HUES6 (cell line): Measurements from ENCODE around the gene CEBPA.

Experiments
- H3K27ac ChIP-seq: 2 replicates; pipeline ENCODE4 v1.7.0; 2013; ENCODE audit warnings: low read depth, mild to moderate bottlenecking, low read length, inconsistent platforms
- H3K27me3 ChIP-seq: 2 replicates; pipeline ENCODE4 v1.6.1; 2013; ENCODE audit warnings: low read length; ENCODE audit not compliant: control insufficient read depth, insufficient read depth
- H3K36me3 ChIP-seq: 2 replicates; pipeline ENCODE4 v1.6.1; 2013; ENCODE audit warnings: low read length; ENCODE audit not compliant: control insufficient read depth, insufficient read depth
- H3K4me1 ChIP-seq: 2 replicates; pipeline ENCODE4 v1.6.1; 2013; ENCODE audit warnings: low read length; ENCODE audit not compliant: control insufficient read depth, insufficient read depth
- H3K4me3 ChIP-seq: 2 replicates; pipeline ENCODE4 v1.5.1; 2013; ENCODE audit warnings: low read depth, low read length
- H3K9ac ChIP-seq: one replicate; pipeline ENCODE4 v1.6.1; 2013; ENCODE audit warnings: mild to moderate bottlenecking, low read length
- H3K9me3 ChIP-seq: 2 replicates; pipeline ENCODE4 v1.6.1; 2013; ENCODE audit warnings: low read depth, low read length; ENCODE audit not compliant: control insufficient read depth, insufficient read depth

The CEBPA gene

GRCh38 chr19:33292595-33293254 lies 9.6 kb downstream of the CEBPA start:
- Histone ChIP-seq H3K4me3 (no peak overlapping the region), H3K9ac (no peak overlapping the region), H3K4me1 (peaks cover 19% of the 10 kb centered on the region; the same call in 1 of the 2 replicates), H3K27me3 (peaks cover under 1% of the 10 kb centered on the region; the same call in 1 of the 2 replicates), H3K36me3 (no peaks in the 10 kb centered on the region), H3K27ac (no peak overlapping the region), H3K9me3 (peaks cover 21% of the 10 kb centered on the region)

- H3K9ac ChIP-seq, result no peak overlapping the region
- H3K4me3 ChIP-seq, result no peak overlapping the region
- H3K9me3 ChIP-seq, result peaks cover 21% of the 10 kb centered on the region
- H3K27ac ChIP-seq, result no peak overlapping the region
- H3K4me1 ChIP-seq, result peaks cover 19% of the 10 kb centered on the region; the same call in 1 of the 2 replicates
- H3K36me3 ChIP-seq, result no peaks in the 10 kb centered on the region
- no peaks in the 10 kb centered on the region for H3K27me3 ChIP-seq
These were observed 10.5 kb downstream of the CEBPA start for GRCh38 chr19:33291623-33292534.

GRCh38 chr19:33290956-33291622 lies 11.2 kb downstream of the CEBPA start:
- Histone ChIP-seq H3K36me3 (no peaks in the 10 kb centered on the region), H3K9ac (no peak overlapping the region), H3K27ac (no peak overlapping the region), H3K27me3 (no peaks in the 10 kb centered on the region), H3K4me1 (peaks cover 21% of the 10 kb centered on the region; the same call in 1 of the 2 replicates), H3K4me3 (no peak overlapping the region), H3K9me3 (peaks cover 21% of the 10 kb centered on the region)

GRCh38 chr19:33290082-33290815 lies 12.1 kb downstream of the CEBPA start:
- no peaks in the 10 kb centered on the region for H3K36me3 ChIP-seq
- peaks cover 21% of the 10 kb centered on the region for H3K9me3 ChIP-seq
- peaks cover 27% of the 10 kb centered on the region; the same call in 1 of the 2 replicates for H3K4me1 ChIP-seq
- no peak overlapping the region for H3K9ac ChIP-seq
- no peak overlapping the region for H3K27ac ChIP-seq
- no peak overlapping the region for H3K4me3 ChIP-seq
- no peaks in the 10 kb centered on the region for H3K27me3 ChIP-seq

- no peak overlapping the region for H3K9ac ChIP-seq
- H3K27ac ChIP-seq, result no peak overlapping the region
- peaks cover 21% of the 10 kb centered on the region for H3K9me3 ChIP-seq
- peaks cover 30% of the 10 kb centered on the region; the same call in 1 of the 2 replicates for H3K4me1 ChIP-seq
- no peaks in the 10 kb centered on the region for H3K36me3 ChIP-seq
- H3K4me3 ChIP-seq, result no peak overlapping the region
- H3K27me3 ChIP-seq, result no peaks in the 10 kb centered on the region
These were observed 13.1 kb downstream of the CEBPA start for GRCh38 chr19:33289261-33289660.

GRCh38 chr19:33288666-33289065 lies 13.7 kb downstream of the CEBPA start:
- no peaks in the 10 kb centered on the region for H3K27me3 ChIP-seq
- H3K4me1 ChIP-seq, result peaks cover 27% of the 10 kb centered on the region; the same call in 1 of the 2 replicates

GRCh38 chr19:33287927-33288326 lies 14.4 kb downstream of the CEBPA start:
- Histone ChIP-seq H3K9me3 (peaks cover 21% of the 10 kb centered on the region), H3K9ac (no peak overlapping the region), H3K27ac (no peak overlapping the region), H3K27me3 (no peaks in the 10 kb centered on the region), H3K4me3 (no peak overlapping the region), H3K4me1 (peaks cover 23% of the 10 kb centered on the region; the same call in 1 of the 2 replicates), H3K36me3 (no peaks in the 10 kb centered on the region)

More at GRCh38 chr19:33288666-33289065, 13.7 kb downstream of the CEBPA start:
- H3K9me3 ChIP-seq, result peaks cover 21% of the 10 kb centered on the region
- H3K9ac ChIP-seq, result no peak overlapping the region
- no peak overlapping the region for H3K27ac ChIP-seq
- H3K4me3 ChIP-seq, result no peak overlapping the region
- H3K36me3 ChIP-seq, result no peaks in the 10 kb centered on the region

- Histone ChIP-seq H3K4me3 (no peak overlapping the region), H3K9me3 (peaks cover 21% of the 10 kb centered on the region), H3K4me1 (peaks cover 19% of the 10 kb centered on the region; the same call in 1 of the 2 replicates), H3K9ac (no peak overlapping the region), H3K27me3 (no peaks in the 10 kb centered on the region), H3K36me3 (no peaks in the 10 kb centered on the region), H3K27ac (no peak overlapping the region)
These were observed 14.9 kb downstream of the CEBPA start for GRCh38 chr19:33287438-33287837.

- Histone ChIP-seq H3K4me1 (peaks cover 19% of the 10 kb centered on the region; the same call in 1 of the 2 replicates), H3K9ac (no peak overlapping the region), H3K27ac (no peak overlapping the region), H3K36me3 (no peaks in the 10 kb centered on the region), H3K9me3 (peaks cover 21% of the 10 kb centered on the region), H3K27me3 (no peaks in the 10 kb centered on the region), H3K4me3 (no peak overlapping the region)
These were observed 15.4 kb downstream of the CEBPA start for GRCh38 chr19:33286899-33287298.

GRCh38 chr19:33285441-33285927 lies 16.9 kb downstream of the CEBPA start:
- Histone ChIP-seq H3K4me3 (no peak overlapping the region), H3K27ac (no peak overlapping the region), H3K4me1 (peaks cover 12% of the 10 kb centered on the region; the same call in 1 of the 2 replicates), H3K9me3 (peaks cover 21% of the 10 kb centered on the region), H3K36me3 (no peaks in the 10 kb centered on the region), H3K27me3 (no peaks in the 10 kb centered on the region), H3K9ac (no peak overlapping the region)
